HG03442 (cell line): ENCODE measurements around the gene MED10.
"Not testable (repeated sequence)": the region's sequence is repeated elsewhere in the genome, so short reads cannot be mapped to it uniquely, and the experiment has no call there.

Experiments
- ATAC-seq: cut with Tn5 transposase; IDR thresholded peaks from one replicate; pipeline ENCODE4 v1.9.1; 2021; ENCODE audit warnings: mild to moderate bottlenecking, moderate library complexity; ENCODE audit not compliant: unreplicated experiment

Gene MED10

DNA sequence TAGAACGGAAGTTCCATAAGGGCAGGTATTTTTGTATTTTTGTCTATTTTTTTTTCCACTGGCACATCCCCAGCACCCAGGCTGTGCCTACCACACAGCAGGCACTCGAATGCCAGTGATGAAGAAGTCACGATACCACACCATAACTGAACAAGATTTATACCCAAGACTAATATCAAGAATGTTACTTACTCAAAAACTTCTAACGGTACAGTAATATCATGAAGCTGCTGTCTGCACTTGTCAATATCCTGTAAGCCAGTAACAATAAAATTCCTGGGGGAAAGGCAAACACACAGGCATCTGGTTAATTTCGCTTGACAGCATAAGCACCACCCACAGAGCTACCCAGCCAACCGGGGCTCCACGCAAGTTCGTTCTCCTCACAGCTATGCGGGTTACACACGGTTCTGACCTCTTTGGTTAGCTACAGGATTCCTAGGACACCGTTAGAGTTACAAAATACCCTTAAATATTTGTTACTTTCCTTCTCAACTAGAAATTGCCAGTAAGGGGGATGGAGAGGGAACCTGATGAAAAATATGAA, 1.3 kb downstream of the MED10 start:
- ATAC-seq = no peak

DNA sequence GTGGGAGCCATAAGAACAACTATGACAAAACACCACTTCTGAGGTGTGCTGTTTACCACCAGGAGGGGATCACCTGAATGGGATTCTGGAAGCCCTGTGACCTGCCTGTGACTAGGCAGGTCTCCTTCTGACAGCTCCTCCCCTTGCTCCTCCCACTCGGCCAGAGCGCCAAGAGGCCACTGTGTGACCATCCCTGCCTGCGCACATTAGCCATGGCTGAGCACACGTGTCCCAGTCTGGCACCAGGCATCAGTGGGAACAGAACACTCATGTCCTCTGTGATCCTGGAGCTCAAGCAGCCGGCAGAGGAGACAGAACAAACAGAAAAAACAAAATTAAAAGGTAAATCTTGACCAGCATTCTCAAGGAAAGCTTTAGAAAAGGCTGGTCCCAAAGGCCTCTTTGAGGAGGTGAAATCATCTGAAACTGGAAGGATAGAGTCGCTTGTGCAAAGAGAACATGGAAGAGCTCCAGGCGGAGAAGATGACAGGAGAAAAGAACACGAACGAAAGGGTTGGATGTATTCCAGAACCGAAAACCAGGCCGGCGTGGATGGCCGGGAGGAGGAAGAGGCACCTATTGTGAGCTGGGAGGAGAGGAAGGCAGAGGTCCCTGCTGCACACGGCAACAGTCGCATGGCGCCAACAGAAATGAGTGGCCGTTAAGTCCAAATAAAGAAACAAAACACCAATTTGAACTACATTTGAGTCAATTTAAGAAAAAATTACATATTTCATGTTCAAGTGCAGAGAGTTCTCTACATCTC, 5.1 kb downstream of the MED10 start:
- no peak for ATAC-seq

DNA sequence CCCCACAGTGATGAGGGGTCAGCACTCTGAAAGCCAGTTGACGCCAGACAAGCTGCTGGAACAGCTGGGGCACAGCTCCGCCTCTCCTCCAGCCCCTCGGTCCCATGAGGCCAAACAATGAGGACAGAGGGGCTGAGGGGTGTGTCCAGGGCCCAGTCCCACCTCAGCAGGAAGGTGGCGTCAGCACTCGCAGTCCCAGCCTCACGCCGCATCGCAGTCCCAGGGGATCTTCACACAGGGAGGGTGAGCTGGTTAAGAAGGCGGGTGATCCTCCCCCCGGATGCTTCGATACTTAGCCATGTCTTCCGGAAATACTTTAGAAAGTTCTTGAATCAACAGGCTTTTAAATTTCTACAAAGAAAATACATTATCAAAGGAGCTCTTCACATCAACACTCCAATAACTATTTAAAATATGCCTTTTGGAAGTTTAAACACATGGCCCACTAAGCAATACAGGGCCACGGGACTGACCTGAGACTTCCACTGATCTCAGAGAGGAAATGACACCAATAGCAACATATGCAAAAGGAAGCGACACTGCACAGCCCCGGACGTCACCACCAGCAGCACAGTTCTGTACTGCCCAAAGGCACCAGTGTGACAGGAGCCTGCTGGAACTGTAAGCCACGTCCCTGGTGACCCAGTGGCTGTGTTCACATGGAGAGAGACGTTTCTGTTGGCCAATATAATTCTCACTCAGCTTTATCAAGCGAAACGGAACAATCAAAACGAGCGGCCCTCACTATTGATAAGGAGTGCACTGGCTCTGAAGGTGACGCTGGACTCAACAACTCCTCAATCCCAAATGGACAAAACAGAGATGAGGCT, 5.9 kb downstream of the MED10 start:
- ATAC-seq = no peak

DNA sequence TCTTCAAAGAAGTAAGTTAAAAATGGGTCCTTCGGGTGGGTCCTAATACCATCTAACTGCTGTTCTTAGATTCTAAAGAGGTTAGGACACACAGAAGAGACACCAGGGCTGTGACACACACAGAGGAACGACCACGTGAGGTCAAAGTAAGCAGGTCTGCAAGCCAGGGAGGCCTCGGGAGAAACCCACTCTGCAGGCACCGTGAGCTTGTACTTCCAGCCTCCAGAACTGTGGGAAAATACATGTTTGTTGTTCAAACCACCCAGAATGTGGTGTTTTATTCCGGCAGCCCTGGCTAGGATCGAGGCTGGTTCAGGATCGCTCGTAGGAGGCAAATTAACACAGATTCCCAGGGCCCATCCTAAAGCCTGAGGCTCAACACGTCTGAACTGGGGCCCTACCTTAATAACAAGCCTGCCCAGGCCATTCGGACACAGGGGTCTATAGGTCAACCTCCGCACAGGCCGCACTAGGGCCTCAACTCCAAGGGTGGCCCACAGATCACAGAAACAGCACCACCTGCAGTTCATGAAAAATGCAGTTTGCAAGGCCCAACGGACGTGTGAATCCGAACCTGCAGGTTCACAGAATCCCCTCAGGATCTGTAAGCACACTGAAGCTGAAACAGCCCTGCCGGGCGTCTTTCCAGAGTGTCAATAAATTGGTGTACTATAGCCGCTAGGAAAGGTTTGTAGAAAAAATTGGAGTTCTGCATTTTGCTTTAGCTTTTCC, 7.1 kb downstream of the MED10 start:
- ATAC-seq = no peak

DNA sequence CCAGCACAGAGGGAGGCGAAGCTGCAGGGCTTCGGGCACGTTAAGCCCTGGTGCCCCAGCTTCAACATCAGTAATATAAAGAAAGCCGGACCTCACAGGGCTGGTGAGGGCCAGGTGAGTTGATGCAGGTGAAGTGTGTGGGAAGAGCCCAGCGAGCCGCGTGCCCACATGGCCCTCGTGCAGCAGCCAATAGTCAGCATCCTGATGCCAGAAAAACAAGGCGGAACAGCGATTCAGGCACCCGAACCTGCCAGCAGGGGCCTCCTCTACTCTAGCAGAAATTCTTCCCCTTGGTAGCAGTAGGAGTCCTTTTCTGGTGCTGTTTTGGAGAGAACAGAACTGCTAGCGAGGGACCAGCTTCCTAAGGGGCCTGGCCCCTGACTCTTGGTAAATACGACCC, 7.8 kb downstream of the MED10 start:
- ATAC-seq = no peak

DNA sequence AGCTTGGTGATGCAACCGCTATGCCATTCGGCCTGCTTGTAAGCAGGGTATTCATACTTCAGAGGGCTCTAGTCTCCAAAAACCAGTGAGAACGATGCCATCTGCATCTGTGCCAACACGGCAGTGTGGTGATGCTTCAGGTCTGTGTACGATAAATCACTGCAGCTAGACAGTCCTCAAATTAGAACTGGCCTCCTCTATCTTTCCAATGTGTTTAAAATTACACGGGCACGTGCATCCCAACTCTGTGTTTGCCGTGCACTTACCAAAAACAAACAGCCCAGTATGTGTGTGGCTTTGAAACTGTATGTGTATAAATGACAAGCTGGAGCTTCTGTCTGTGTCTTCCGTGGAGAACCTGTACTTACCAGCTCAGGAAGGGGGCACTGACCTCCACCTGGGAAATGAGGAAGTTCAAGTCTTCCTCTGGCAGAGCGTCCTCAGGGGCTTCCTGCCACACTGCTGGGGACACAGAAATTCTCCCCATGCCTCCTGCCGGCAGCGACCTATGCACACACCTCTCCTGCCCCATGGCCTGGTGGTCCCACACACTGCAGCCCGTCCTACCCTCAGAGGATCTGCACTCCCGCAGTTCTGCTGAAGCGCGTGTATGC, 12.3 kb downstream of the MED10 start:
- no peak for ATAC-seq

DNA sequence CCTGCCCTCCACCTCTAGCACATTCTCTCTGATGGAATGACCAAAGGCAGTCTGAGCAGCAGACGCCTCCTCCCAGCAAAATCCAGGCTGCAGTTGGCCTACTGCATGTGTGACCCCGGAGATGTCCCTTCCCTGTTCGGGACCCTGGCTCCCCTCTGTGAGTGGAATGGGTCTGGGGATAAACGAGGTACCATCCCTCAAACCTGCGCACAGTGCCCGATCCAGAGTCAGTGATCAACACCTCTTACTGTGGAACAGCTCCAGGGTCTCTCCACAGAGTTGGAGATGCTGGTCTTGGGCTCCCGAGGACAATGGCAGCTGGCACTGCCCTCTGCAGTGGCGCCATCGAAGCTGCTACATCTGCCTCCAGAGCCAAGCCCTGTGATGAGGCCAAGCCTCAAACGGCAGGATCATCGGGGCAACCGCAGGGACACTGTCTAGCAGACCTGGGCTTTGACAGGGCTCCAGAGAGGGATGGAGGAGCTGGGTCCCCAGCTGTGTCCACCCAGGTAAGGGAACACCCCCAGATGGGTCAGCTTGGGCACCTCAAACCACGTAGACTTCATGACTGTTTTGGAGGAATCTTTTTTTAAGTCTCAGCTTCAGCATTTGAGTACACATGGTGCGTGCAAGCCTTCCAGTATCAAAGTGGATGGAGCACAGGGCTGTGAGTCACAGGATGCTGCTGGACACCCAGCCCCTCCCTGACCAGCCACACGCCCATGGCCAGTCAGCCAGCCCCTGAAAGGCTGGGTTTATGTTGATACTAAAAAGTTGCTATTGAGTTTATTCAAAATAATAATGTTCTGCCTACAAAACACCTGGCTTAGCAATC, 13.0 kb downstream of the MED10 start:
- ATAC-seq = no peak

DNA sequence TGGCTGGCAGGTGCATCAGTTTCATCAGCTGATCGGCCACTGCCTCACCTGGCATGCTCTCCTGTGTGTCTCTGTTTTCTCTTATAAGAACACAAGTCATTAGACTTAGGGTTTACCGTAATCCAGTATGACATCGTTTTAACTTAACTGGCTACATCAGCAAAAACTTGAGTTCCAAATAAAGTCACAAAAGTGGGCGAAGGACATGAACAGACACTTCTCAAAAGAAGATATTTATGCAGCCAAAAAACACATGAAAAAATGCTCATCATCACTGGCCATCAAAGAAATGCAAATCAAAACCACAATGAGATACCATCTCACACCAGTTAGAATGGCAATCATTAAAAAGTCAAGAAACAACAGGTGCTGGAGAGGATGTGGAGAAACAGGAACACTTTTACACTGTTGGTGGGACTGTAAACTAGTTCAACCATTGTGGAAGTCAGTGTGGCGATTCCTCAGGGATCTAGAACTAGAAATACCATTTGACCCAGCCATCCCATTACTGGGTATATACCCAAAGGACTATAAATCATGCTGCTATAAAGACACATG, 14.8 kb downstream of the MED10 start:
- ATAC-seq = not testable (repeated sequence)

DNA sequence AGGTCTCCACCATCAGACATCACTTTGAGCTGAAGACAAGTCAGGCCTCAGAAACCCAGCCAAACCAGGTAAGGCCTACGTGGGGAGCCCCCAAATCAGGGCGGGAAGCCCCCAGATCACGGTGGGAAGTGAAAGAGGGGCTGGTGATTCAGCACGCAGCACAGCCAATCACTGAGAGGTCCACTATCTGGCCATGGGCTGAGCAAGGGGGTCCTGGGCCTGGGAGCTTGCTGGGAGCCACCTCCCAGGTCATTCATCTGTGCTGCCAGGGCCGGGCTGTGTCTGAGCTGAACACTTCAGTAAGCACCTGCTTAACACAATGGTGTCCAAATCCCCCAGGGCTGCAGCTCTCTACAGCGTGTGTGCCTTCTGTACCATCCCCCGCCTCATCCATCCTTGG, 15.5 kb downstream of the MED10 start:
- ATAC-seq = no peak

DNA sequence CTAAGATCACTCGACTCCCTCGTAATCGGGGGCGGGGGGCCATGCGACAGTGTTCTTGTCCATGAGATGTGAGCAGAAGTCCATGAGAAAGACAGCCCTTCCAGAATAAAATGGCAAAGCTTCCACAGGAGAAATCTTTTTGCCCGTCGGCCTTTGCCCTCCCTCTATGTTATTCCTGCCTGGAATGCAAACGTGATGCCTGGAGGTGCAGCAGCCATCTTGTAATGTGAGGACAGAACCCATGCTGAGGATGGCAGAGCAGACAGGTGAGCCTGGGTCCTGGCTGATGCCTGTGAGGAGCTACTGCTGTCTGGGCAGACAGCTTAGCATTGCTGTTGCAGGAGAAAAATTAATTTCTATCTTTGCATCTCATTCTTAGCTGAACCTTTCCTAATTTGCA, 17.2 kb downstream of the MED10 start:
- no peak for ATAC-seq

DNA sequence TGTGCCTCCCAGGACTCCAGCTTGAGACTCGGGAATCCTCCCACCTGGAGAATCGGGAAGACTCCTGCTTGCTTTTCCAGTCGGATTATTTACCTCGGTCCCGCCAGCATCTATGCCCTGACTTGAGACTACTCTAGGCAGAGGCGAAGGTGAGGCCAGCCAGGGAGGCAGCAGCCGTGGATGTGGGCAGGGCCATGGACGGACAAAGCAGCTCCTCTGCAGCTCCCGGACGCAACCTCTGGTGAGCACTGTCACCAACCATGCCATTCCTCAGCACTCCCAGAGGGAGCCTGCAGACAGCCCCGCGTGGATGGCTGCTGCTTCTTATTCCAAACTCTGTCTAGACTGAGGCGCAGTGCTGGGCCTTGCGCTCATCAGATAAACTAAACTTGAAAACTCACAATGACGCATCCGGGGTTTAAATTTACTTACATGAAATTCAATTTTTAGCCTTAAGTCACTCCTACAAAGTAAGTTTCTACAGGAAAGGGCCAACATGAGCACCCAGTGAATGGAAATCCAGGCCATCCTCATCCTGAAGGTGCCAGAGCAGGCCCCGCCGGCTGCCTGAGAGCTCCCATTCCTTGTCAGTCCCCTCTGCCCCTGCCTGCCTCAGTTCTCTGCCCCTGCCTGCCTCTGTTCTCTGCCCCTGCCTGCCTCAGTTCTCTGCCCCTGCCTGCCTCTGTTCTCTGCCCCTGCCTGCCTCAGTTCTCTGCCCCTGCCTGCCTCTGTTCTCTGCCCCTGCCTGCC, 17.8 kb downstream of the MED10 start:
- no peak for ATAC-seq

DNA sequence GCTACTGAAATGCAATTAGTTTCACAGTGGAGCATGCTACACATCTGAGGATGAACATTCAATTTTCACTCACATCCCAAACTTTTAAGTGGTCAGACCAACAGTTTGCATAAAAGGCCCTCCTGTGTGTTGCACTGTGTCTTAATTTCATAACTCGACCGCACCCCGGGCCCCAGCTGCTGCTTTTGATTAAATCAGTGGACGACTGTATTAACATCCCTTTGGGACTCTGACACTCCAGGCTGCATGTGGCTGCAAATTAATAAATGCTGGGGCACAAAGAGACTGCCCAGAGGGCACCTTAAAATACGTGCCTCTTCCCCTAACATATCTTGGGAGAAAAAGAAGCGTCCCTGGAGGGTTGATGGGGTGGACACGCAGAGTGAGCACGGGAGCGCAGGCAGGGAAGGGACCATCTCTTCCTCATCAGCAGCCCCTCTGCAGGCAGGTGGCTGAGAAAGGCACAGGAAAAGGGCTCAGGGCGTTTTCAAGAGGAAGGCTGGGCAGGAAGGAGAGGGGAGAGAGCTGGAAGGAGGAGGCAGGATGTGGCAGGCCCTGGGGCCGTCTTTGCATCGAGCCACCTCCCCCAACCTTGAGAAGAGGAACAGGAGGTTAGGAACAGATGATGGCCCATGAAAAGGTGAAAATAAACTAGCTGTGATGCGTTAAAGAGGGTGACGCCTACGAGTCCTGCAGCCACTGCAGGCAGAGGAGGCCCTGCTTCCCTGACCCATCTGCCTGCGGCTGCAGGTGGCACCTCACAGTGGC, 18.6 kb downstream of the MED10 start:
- ATAC-seq = no peak

DNA sequence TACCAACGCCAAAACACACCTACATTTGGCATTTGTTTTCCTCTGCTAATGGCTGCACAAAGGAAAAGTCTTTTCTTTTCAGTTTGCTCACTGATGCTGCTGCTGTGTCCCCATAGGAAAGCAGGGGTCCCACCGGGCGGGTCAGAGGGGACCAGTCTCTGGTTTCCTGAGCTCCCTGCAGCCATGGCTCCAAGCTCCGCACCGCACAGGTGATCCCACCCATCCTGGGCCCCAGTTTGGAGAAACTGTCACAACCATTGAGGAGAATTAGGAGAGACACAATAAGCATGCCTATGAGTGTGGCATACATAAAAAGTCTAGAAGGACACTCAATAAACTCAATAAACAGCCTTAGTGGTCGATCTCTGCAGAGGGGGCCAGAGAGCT, 19.9 kb downstream of the MED10 start:
- ATAC-seq = no peak

DNA sequence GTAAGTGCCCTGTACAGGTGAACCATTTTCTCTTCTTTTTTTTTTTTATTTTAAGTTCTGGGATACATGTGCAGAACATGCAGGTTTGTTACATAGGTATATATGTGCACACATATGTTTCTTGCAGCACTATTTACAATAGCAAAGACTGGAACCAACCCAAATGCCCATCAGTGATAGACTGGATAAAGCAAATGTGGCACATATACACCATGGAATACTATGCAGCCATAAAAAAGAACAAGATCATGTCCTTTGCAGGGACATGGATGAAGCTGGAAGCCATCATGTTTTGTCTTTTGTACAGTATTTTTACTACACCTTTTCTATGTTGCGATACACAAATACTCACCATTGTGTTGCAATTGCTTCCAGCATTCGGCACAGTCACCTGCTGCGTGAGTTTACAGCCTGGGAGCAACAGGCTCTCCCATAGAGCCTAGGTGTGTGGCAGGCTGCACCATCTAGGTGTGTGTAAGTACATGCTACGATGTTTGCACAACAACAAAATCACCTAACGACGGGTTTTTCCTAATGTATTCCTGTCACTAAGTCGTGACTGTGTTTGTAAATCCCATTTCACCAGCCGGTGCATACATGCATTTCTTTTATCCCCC, 20.4 kb downstream of the MED10 start:
- ATAC-seq = not testable (repeated sequence)

DNA sequence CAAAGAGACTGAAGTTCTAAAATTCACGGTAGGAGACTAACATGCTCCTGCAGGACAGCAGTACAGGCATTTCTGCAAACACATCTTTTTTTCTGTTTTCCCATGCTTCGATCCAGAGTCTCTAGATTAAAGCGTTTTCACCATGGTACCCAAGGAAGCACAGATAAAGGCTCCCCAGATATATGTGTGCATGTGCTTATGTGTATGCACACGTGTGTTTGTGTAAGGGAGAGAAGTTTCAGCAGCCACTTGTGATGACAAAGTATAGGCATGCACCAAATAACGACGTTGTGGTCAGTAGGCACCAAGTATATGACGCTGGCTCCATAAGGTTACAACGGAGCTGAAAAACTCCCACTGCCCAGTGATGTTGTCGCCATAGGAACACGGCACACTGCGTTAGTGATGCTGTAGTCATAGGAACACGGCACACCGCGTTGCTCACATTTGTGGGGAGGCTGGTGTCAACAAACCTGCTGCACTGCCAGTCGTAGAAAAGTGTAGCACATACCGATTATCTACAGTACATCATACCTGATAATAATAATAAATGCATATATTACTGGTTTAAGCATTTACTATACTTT, 21.7 kb downstream of the MED10 start:
- ATAC-seq = no peak

DNA sequence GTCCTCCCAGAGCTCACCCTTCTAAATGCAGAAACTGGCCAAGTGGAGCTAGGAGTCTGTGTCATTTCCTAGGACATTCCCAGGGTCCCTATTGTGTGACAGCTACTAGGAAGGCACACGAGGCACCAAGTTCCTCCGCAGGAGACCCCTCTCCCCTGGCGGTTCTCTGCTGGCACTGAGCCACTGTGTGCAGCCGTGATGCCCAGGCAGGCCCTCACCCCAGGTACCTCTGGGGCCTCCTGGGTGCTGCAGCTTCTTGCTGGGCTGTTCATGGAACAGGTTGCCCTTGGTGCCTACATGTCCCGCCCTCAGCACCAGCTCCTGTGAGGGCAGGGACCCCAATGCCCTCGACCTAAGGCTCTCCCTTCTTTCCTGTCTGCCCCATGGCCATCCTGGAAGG, 23.1 kb downstream of the MED10 start:
- ATAC-seq = no peak

DNA sequence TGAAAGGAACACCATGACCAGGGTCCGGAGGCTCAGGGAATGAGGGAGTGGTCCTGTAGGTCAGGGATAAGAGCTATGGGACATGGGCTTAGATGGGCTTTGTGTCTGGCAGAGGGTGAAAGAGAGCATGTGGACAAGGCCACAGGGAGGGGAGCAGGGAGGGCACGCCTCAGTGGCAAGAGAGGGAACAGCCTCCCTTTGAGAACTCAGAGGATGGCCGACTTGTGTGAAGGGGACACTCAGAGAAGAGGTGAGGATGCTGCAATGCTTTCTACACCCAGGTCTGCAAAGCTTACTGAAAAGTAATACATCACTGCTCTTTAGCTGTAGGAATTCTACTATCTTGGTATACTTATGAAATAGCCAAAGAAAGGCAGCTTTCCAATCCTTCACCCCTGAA, 23.5 kb downstream of the MED10 start:
- ATAC-seq = no peak
